OCI-LY3 (cell line): ENCODE measurements around the gene ACAP2.
A peak's percentile ranks its signal among the peaks of the same experiment; 100 is the strongest.

Experiments used
- H2AFZ ChIP-seq: fragments of 200-600, 300-600 bp; shearing (Covaris generic); 2 replicates; pipeline ENCODE4 v1.6.0; 2014; ENCODE audit warnings: antibody characterized with exemption, low read depth, low read length
- H3K27ac ChIP-seq: fragments of 200-600, 300-600 bp; sonication (generic); 2 replicates; pipeline ENCODE4 v1.5.1; 2014; ENCODE audit warnings: mild to moderate bottlenecking, low read length, moderate library complexity, mixed read lengths
- H3K27me3 ChIP-seq: fragments of 200-600, 300-600 bp; sonication (generic); 2 replicates; pipeline ENCODE4 v1.6.1; 2014; ENCODE audit warnings: low read depth, low read length, mixed read lengths
- H3K36me3 ChIP-seq: fragments of 200-600, 300-600 bp; sonication (generic); replicated peaks from 2 replicates; pipeline ENCODE3; 2014; ENCODE audit warnings: low read depth, low read length, mixed read lengths
- H3K4me1 ChIP-seq: fragments of 300-600, 200-600 bp; sonication (generic); 2 replicates; pipeline ENCODE4 v1.6.1; 2014; ENCODE audit warnings: low read length, mixed read lengths
- H3K4me2 ChIP-seq: fragments of 200-600, 300-600 bp; sonication (generic); 2 replicates; pipeline ENCODE4 v1.6.1; 2014; ENCODE audit warnings: low read length, mixed read lengths
- H3K4me3 ChIP-seq: fragments of 300-600, 200-600 bp; sonication (generic); 2 replicates; pipeline ENCODE4 v1.5.1; 2014; ENCODE audit warnings: antibody characterized with exemption, mild to moderate bottlenecking, low read length, moderate library complexity
- H3K79me2 ChIP-seq: fragments of 300-600, 200-600 bp; shearing (Covaris generic); 2 replicates; pipeline ENCODE4 v1.6.1; 2014; ENCODE audit warnings: mild to moderate bottlenecking, low read length, mixed read lengths
- H3K9ac ChIP-seq: fragments of 300-600, 200-600 bp; shearing (Covaris generic); 2 replicates; pipeline ENCODE4 v1.6.0; 2014; ENCODE audit warnings: mild to moderate bottlenecking, low read length, moderate library complexity
- H3K9me3 ChIP-seq: fragments of 200-600, 300-600 bp; shearing (Covaris generic); 2 replicates; pipeline ENCODE4 v1.6.1; 2014; ENCODE audit warnings: low read length, mixed read lengths; ENCODE audit not compliant: insufficient read depth
- H4K20me1 ChIP-seq: fragments of 200-600, 300-600 bp; sonication (generic); 2 replicates; pipeline ENCODE4 v1.6.1; 2016; ENCODE audit warnings: low read length, mixed read lengths; ENCODE audit not compliant: insufficient read depth
- EZH2phosphoT487 ChIP-seq: fragments of 200-600 bp; shearing (Covaris generic); IDR thresholded peaks from 2 replicates; pipeline ENCODE4 v1.6.1; 2018; ENCODE audit warnings: antibody characterized with exemption, mixed run types, low read depth
- TF ChIP-seq, protein P1 (sequence below): fragments of 200-600, 300-600 bp; sonication (generic); IDR thresholded peaks from 2 replicates; pipeline ENCODE4 v1.5.1; 2014; ENCODE audit warnings: antibody characterized with exemption, low read length, low read depth

Gene ACAP2

DNA sequence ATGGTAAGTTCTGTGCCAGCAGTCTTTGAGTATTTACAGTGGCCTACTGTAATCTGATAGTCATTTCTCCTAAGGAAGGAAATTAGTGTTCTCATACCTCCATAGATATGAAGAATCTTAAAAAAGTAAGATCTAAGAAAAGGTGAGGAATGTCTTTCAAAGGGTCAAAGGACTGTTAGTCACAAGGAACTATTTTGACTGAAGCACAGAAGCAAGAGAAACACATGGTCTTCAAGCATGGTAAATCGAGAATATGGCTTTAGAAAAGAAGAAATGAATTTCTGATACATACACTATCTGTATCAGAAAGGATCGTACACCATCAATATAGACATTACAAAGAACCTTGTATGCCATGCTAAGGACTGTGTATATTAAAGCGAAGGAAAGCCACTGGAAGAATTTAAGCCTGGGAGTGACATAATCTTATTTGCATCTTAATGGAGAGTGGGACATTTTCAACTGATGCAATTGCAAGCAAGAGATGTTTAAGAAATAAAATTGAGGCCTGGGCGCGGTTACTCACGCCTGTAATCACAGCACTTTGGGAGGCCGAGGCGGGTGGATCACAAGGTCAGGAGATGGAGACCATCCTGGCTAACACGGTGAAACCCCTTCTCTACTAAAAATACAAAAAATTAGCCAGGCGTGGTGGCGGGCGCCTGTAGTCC, 5.5 kb upstream of the ACAP2 start:
- no peaks in the 10 kb centered on the region for H4K20me1 ChIP-seq
- no peak overlapping the region for H3K4me3 ChIP-seq
- no peaks in the 10 kb centered on the region for H3K36me3 ChIP-seq
- H3K9ac ChIP-seq: no peak overlapping the region
- H2AFZ ChIP-seq: no peak overlapping the region
- H3K4me2 ChIP-seq: no peak overlapping the region
- TF ChIP-seq, protein P1, sequence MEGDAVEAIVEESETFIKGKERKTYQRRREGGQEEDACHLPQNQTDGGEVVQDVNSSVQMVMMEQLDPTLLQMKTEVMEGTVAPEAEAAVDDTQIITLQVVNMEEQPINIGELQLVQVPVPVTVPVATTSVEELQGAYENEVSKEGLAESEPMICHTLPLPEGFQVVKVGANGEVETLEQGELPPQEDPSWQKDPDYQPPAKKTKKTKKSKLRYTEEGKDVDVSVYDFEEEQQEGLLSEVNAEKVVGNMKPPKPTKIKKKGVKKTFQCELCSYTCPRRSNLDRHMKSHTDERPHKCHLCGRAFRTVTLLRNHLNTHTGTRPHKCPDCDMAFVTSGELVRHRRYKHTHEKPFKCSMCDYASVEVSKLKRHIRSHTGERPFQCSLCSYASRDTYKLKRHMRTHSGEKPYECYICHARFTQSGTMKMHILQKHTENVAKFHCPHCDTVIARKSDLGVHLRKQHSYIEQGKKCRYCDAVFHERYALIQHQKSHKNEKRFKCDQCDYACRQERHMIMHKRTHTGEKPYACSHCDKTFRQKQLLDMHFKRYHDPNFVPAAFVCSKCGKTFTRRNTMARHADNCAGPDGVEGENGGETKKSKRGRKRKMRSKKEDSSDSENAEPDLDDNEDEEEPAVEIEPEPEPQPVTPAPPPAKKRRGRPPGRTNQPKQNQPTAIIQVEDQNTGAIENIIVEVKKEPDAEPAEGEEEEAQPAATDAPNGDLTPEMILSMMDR: no peak
- TF ChIP-seq EZH2phosphoT487: no peak
- H3K9me3 ChIP-seq: no peaks in the 10 kb centered on the region
- H3K79me2 ChIP-seq: no peaks in the 10 kb centered on the region
- H3K27ac ChIP-seq: no peak overlapping the region
- H3K27me3 ChIP-seq: no peaks in the 10 kb centered on the region
- peaks cover 8% of the 10 kb centered on the region for H3K4me1 ChIP-seq

DNA sequence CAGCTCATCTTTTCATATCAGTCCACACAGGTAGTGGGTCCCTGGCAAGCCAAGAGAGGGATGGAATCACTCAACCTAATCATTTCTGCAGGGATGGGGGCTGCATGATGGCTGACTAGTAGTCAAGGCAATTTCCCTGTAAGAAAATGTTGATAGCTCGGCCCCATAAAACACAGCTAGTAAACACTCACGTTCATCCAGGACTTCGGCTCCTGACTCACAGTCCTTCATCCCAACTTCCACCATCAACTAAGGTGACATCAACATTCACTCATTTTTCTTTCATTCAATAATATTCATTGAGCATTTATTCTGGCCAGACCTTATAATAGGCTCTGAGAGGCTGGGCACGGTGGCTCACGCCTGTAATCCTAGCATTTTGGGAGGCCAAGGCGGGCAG, 4.4 kb upstream of the ACAP2 start:
- H3K36me3 ChIP-seq: no peaks in the 10 kb centered on the region
- no peak overlapping the region for H3K4me3 ChIP-seq
- no peaks in the 10 kb centered on the region for H4K20me1 ChIP-seq
- peaks cover 8% of the 10 kb centered on the region for H3K4me1 ChIP-seq
- H3K4me2 ChIP-seq: no peak overlapping the region
- peaks cover 4% of the 10 kb centered on the region; the same call in 1 of the 2 replicates for H3K79me2 ChIP-seq
- no peak overlapping the region for H3K9ac ChIP-seq
- no peak overlapping the region for H2AFZ ChIP-seq
- H3K9me3 ChIP-seq: no peaks in the 10 kb centered on the region
- H3K27ac ChIP-seq: no peak overlapping the region
- H3K27me3 ChIP-seq: no peaks in the 10 kb centered on the region
- no peak for TF ChIP-seq EZH2phosphoT487
- TF ChIP-seq, protein P1: no peak

DNA sequence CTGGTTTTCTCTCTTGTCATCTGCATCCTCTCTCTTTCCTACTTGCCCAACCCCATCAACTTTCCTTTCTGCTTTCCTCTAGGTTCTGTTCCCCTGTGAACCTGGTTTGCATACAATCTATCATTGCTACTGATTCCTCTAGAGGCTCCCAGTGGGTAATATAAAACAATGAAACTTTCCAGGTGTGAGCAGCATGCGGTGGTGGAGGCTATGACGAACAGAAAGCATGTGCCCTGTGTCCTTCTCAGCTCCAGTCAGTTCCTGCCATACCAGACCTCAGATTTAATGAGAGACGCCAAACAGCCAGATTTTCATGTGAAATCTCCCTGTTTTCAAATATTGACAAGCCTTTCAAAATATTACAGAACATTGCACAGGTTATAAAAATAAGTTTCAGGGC, 3.5 kb upstream of the ACAP2 start:
- Histone ChIP-seq H3K27me3 (no peaks in the 10 kb centered on the region), H4K20me1 (peaks cover 4% of the 10 kb centered on the region; the same call in 1 of the 2 replicates), H3K79me2 (peaks cover 13% of the 10 kb centered on the region), H3K4me1 (peaks cover 9% of the 10 kb centered on the region), H3K4me2 (no peak overlapping the region), H3K36me3 (no peaks in the 10 kb centered on the region), H2AFZ (no peak overlapping the region), H3K9ac (no peak overlapping the region), H3K9me3 (no peaks in the 10 kb centered on the region), H3K4me3 (no peak overlapping the region), H3K27ac (no peak overlapping the region)
- TF ChIP-seq EZH2phosphoT487: no peak
- TF ChIP-seq, protein P1: no peak

DNA sequence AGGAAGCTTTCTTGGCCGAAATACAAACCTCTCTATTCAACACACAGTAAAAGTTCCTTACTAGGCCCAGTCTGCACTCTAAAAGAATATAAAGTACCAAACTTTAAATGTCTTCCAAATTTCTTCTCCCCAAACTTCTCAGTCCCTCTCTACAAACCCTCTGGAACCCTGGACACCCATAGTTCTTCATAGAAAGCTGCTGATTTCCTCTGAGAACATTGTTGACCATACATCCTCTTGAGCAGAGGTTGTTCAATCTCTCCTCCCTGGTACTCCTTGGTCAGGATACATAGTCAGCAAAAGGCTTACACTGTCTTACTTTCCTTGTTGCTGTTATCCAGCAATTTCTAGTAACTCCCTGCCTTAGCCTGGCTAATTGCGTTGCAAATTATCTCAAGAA, 3.1 kb upstream of the ACAP2 start:
- H3K79me2 ChIP-seq: peaks cover 17% of the 10 kb centered on the region
- H2AFZ ChIP-seq: 0 out of 2 replicates have a peak overlapping the region, but pooled peaks have one; percentile 41
- H3K9ac ChIP-seq: no peak overlapping the region
- no peak overlapping the region for H3K27ac ChIP-seq
- H3K4me3 ChIP-seq: no peak overlapping the region
- H3K36me3 ChIP-seq: no peaks in the 10 kb centered on the region
- H3K4me1 ChIP-seq: peaks cover 13% of the 10 kb centered on the region
- no peak for TF ChIP-seq EZH2phosphoT487
- TF ChIP-seq, protein P1: no peak
- no peak overlapping the region for H3K4me2 ChIP-seq
- peaks cover 8% of the 10 kb centered on the region; the same call in 1 of the 2 replicates for H4K20me1 ChIP-seq
- H3K9me3 ChIP-seq: no peaks in the 10 kb centered on the region
- H3K27me3 ChIP-seq: no peaks in the 10 kb centered on the region
